ENCODE measurements around the gene METTL23.

DNA sequence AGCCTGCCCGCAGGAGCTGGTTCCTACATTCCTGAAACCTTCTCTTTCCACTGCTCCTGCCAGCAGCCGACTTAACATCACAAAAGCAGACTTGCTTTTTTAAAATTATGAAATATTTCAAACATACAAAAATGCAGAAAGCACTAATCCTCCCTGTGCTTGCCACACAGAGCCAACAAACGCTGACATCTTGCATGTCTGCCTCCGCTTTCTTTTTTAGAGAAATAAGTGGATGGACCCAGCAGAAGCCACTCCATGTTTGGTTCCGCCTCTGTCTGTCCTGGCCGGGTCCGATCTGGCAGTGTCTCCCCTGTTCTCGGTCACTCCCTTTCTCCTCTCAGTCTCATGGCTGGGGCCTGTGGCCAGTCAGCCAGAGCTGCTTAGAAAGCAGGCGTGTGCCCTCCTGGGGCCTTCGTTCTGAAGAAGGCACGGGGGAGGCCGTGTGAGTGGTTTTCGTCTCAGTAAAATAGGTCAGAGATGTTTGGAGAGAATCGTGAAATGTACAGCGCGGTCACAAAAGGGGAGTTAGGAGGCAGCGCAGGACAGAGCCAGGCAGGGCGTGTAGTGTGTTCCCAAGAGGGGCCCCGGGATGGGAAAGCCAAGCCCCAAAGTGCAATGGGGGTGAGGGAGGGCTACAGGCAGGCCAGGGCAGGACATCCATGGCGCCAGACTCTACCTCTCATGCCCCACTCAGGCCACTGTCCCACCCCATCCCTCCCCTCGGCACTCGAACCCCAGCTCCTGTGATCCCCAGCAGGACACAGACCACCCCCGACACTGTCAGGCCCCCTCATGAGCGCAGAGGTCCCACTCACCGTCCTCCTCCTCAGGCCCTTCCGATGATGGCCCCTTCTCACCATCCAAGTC, 39.1 kb upstream of the METTL23 start:
- TF ChIP-seq CTCF (IDR thresholded peaks at IDR 0.05) (no peak), POLR2A (IDR thresholded peaks at IDR 0.05) (no peak)
